Urothelium cell line (cell line): ENCODE data around the gene MRPS18A.

ENCODE experiments used
- DNase-seq: peaks from one replicate; pipeline ENCODE4 v3.0.0; 2011; ENCODE audit warnings: low spot score, mixed read lengths
- FAIRE-seq: peaks from 2 replicates; lab custom pipeline; 2011; peaks lifted over from hg19 to GRCh38; lab: Jason Lieb, UNC

The MRPS18A gene

GRCh38 chr6:43699564-43700186 lies 12.1 kb upstream of the MRPS18A start:
- DNase-seq (no peak), FAIRE-seq (no peak)

- no peak for DNase-seq
Measured at GRCh38 chr6:43698584-43699349, 11.2 kb upstream of the MRPS18A start.

GRCh38 chr6:43697421-43697820 lies 9.8 kb upstream of the MRPS18A start:
- FAIRE-seq = no peak
- no peak for DNase-seq

More at GRCh38 chr6:43698584-43699349, 11.2 kb upstream of the MRPS18A start:
- no peak for FAIRE-seq

- FAIRE-seq (no peak), DNase-seq (no peak)
Measured at GRCh38 chr6:43695967-43696291, 8.3 kb upstream of the MRPS18A start.

- DNase-seq = no peak
- no peak for FAIRE-seq
Measured at GRCh38 chr6:43695215-43695966, 7.8 kb upstream of the MRPS18A start.

- FAIRE-seq (no peak), DNase-seq (no peak)
Measured at GRCh38 chr6:43689421-43689820, 1.8 kb upstream of the MRPS18A start.

- FAIRE-seq (no peak), DNase-seq (no peak)
Measured at GRCh38 chr6:43687079-43687436, 533 bp downstream of the MRPS18A start.

GRCh38 chr6:43683708-43684455 lies 3.7 kb downstream of the MRPS18A start:
- no peak for DNase-seq
- FAIRE-seq = no peak

- no peak for DNase-seq
- FAIRE-seq = no peak
Measured at GRCh38 chr6:43682724-43683429, 4.7 kb downstream of the MRPS18A start.

- DNase-seq = no peak
- FAIRE-seq = no peak
Measured at GRCh38 chr6:43681303-43681702, 6.3 kb downstream of the MRPS18A start.

- DNase-seq (no peak), FAIRE-seq (no peak)
Measured at GRCh38 chr6:43680308-43681200, 7.0 kb downstream of the MRPS18A start.

- FAIRE-seq (no peak), DNase-seq (no peak)
Measured at GRCh38 chr6:43679057-43679456, 8.5 kb downstream of the MRPS18A start.

- DNase-seq = no peak
- no peak for FAIRE-seq
Measured at GRCh38 chr6:43678341-43678740, 9.2 kb downstream of the MRPS18A start.

GRCh38 chr6:43677759-43678158 lies 9.8 kb downstream of the MRPS18A start:
- DNase-seq (no peak), FAIRE-seq (no peak)

GRCh38 chr6:43676962-43677606 lies 10.5 kb downstream of the MRPS18A start:
- DNase-seq (no peak), FAIRE-seq (no peak)

GRCh38 chr6:43674921-43675320 lies 12.7 kb downstream of the MRPS18A start:
- DNase-seq = no peak

GRCh38 chr6:43674291-43674690 lies 13.3 kb downstream of the MRPS18A start:
- FAIRE-seq = no peak
- no peak for DNase-seq

More at GRCh38 chr6:43674921-43675320, 12.7 kb downstream of the MRPS18A start:
- no peak for FAIRE-seq

- FAIRE-seq (no peak), DNase-seq (no peak)
Measured at GRCh38 chr6:43673444-43674084, 14.0 kb downstream of the MRPS18A start.
